Cardiac muscle cell (in vitro differentiated cells and primary cell): ENCODE data around the gene NEGR1. TPM values are rescaled to one million over a fixed set of nuclear protein-coding genes. Genes with fewer than 3 reads are reported as not detected.

Experiments
- DNase-seq, 2 donors: peaks; one replicate each; pipeline versions ENCODE4 v3.0.0 to v3.0.0-alpha.2; 2010 to 2017; ENCODE audit warnings: low read depth in 1 of 2, low spot score in 1 of 2
- H3K27ac ChIP-seq: fragments of 200-600 bp; sonication (generic); 2 replicates; pipeline ENCODE4 v1.5.1; 2016
- H3K27me3 ChIP-seq: fragments of 200-600 bp; sonication (generic); 2 replicates; pipeline ENCODE4 v1.6.0; 2016; ENCODE audit warnings: control low read depth
- H3K36me3 ChIP-seq: fragments of 200-600 bp; sonication (generic); 2 replicates; pipeline ENCODE4 v1.5.1; 2016; ENCODE audit warnings: control low read depth
- H3K4me1 ChIP-seq: fragments of 200-600 bp; sonication (generic); 2 replicates; pipeline ENCODE4 v1.8.1; 2017; ENCODE audit warnings: low read depth, mild to moderate bottlenecking, mixed run types
- H3K4me3 ChIP-seq: fragments of 200-600 bp; sonication (generic); 2 replicates; pipeline ENCODE4 v1.5.1; 2016; ENCODE audit warnings: mild to moderate bottlenecking
- H3K9me3 ChIP-seq: fragments of 200-600 bp; sonication (generic); 2 replicates; pipeline ENCODE4 v1.5.1; 2017; ENCODE audit warnings: low read depth, mild to moderate bottlenecking, control low read depth
- CTCF ChIP-seq: IDR thresholded peaks from 2 replicates; pipeline ENCODE4 v1.5.1; 2012; ENCODE audit warnings: low read depth, mild to moderate bottlenecking, low read length
- polyA plus RNA-seq: library from polyadenylated mRNA; unstranded; fragments of >200 nt; fragmentation: Nextera tagmentation; extraction: Ambion mirVana; gene quantifications from 2 replicates; pipeline ENCODE4 v1.2.1, GENCODE V29; 2016
- total RNA-seq: library from RNA; depleted of rRNA; stranded (reverse); fragments of >200 nt; gene quantifications from 2 replicates; pipeline ENCODE4 v1.2.3, GENCODE V29; 2016

The NEGR1 gene
- total and polyA plus RNA-seq, 2 experiments from 2014 or later = 0.06 to 0.20 TPM

- no peaks in the 10 kb centered on the region for H3K27me3 ChIP-seq
- no peak for TF ChIP-seq CTCF
- H3K9me3 ChIP-seq = no peaks in the 10 kb centered on the region
- H3K36me3 ChIP-seq = no peaks in the 10 kb centered on the region
- H3K27ac ChIP-seq = no peak overlapping the region
- no peak for DNase-seq
- H3K4me3 ChIP-seq = no peak overlapping the region
- H3K4me1 ChIP-seq = no peaks in the 10 kb centered on the region
Observed at GRCh38 chr1:71526824-71527223, 755.5 kb downstream of the NEGR1 start.

- no peaks in the 10 kb centered on the region for H3K9me3 ChIP-seq
- DNase-seq = no peak
Observed at GRCh38 chr1:71522721-71523120, 759.6 kb downstream of the NEGR1 start.

GRCh38 chr1:71521655-71522264, 760.6 kb downstream of the NEGR1 start:
- TF ChIP-seq CTCF = peak; percentile 92
- Histone ChIP-seq H3K4me3 (no peak overlapping the region), H3K36me3 (no peaks in the 10 kb centered on the region), H3K4me1 (no peaks in the 10 kb centered on the region), H3K27me3 (no peaks in the 10 kb centered on the region), H3K27ac (no peak overlapping the region), H3K9me3 (no peaks in the 10 kb centered on the region)
- DNase-seq = peak; percentile 59 to 76

More at GRCh38 chr1:71522721-71523120, 759.6 kb downstream of the NEGR1 start:
- no peak for TF ChIP-seq CTCF
- Histone ChIP-seq H3K4me1 (no peaks in the 10 kb centered on the region), H3K27ac (no peak overlapping the region), H3K4me3 (no peak overlapping the region), H3K36me3 (no peaks in the 10 kb centered on the region), H3K27me3 (no peaks in the 10 kb centered on the region)

- Histone ChIP-seq H3K27me3 (no peaks in the 10 kb centered on the region), H3K9me3 (no peaks in the 10 kb centered on the region), H3K36me3 (no peaks in the 10 kb centered on the region), H3K4me3 (no peak overlapping the region), H3K4me1 (no peaks in the 10 kb centered on the region), H3K27ac (no peak overlapping the region)
- no peak for TF ChIP-seq CTCF
- no peak for DNase-seq
Observed at GRCh38 chr1:71511505-71511904, 770.8 kb downstream of the NEGR1 start.

GRCh38 chr1:71510725-71511124, 771.6 kb downstream of the NEGR1 start:
- no peaks in the 10 kb centered on the region for H3K36me3 ChIP-seq
- no peaks in the 10 kb centered on the region for H3K9me3 ChIP-seq
- H3K27me3 ChIP-seq = no peaks in the 10 kb centered on the region
- no peak for DNase-seq
- no peak overlapping the region for H3K27ac ChIP-seq
- no peak for TF ChIP-seq CTCF
- H3K4me1 ChIP-seq = no peaks in the 10 kb centered on the region
- no peak overlapping the region for H3K4me3 ChIP-seq
